RWPE1 (cell line): ENCODE measurements around the gene ADGRF4.
"Not testable (repeated sequence)": the region's sequence is repeated elsewhere in the genome, so short reads cannot be mapped to it uniquely, and the experiment has no call there.

Experiments
- CTCF ChIA-PET: fragments of 350-600 bp; sonication (Branson Sonifier 250); formaldehyde crosslinking; extraction: SDS; loops from one replicate; lab custom pipeline; 2021; lab: Yijun Ruan, JAX
- POLR2A ChIA-PET: fragments of 400-600 bp; formaldehyde crosslinking; extraction: SDS; loops from one replicate; lab custom pipeline; 2020; ENCODE audit warnings: antibody characterized with exemption; ENCODE audit not compliant: low non-redundant PET; lab: Yijun Ruan, JAX
- DNase-seq: peaks from one replicate; pipeline ENCODE4 v3.0.0; 2012; ENCODE audit warnings: low spot score
- H3K27ac ChIP-seq: fragments of 450-650 bp; 2 replicates; pipeline ENCODE4 v1.5.1; 2017
- CTCF ChIP-seq: fragments of 450-650 bp; conservative IDR thresholded peaks from 2 replicates; pipeline ENCODE4 v1.5.1; 2017; ENCODE audit warnings: low read depth, mild to moderate bottlenecking

Gene ADGRF4

GRCh38 chr6:47736083-47736700, 37.8 kb downstream of the ADGRF4 start:
- no peak for DNase-seq
- ChIA-PET CTCF (interaction anchor here (1.4 kb wide), 1 partner anchor 105 kb away, joined by 5 read pairs; no protein-coding TSS in a partner anchor), POLR2A (no interaction called here)
- no peak for TF ChIP-seq CTCF
- no peak overlapping the region for H3K27ac ChIP-seq

- CTCF ChIA-PET, result no interaction called here
Observed at GRCh38 chr6:47737406-47737805, 39.0 kb downstream of the ADGRF4 start.

GRCh38 chr6:47740714-47741113, 42.3 kb downstream of the ADGRF4 start:
- DNase-seq, result no peak
- no peak overlapping the region for H3K27ac ChIP-seq
- ChIA-PET POLR2A (no interaction called here), CTCF (no interaction called here)
- no peak for TF ChIP-seq CTCF

More at GRCh38 chr6:47737406-47737805, 39.0 kb downstream of the ADGRF4 start:
- POLR2A ChIA-PET, result no interaction called here
- no peak overlapping the region for H3K27ac ChIP-seq
- DNase-seq, result no peak
- TF ChIP-seq CTCF, result no peak

- no peak overlapping the region for H3K27ac ChIP-seq
- CTCF ChIA-PET, result interaction anchor here (0.5 to 0.7 kb wide), 2 partner anchors 107 to 1855 kb away, joined by 3 to 4 read pairs; no protein-coding TSS in a partner anchor
- TF ChIP-seq CTCF, result no peak
- peak; percentile 82 for DNase-seq
- POLR2A ChIA-PET, result no interaction called here
Observed at GRCh38 chr6:47741807-47742206, 43.4 kb downstream of the ADGRF4 start.

- no peak for TF ChIP-seq CTCF
- ChIA-PET POLR2A (no interaction called here), CTCF (interaction anchor here (0.8 kb wide), 1 partner anchor 296 kb away, joined by 3 read pairs; no protein-coding TSS in a partner anchor)
- no peak overlapping the region for H3K27ac ChIP-seq
- no peak for DNase-seq
Observed at GRCh38 chr6:47743744-47744143, 45.4 kb downstream of the ADGRF4 start.

- POLR2A ChIA-PET, CTCF ChIA-PET, H3K27ac ChIP-seq, DNase-seq: not testable (repeated sequence)
Observed at GRCh38 chr6:47745269-47745668, 46.9 kb downstream of the ADGRF4 start.

GRCh38 chr6:47749757-47750156, 51.4 kb downstream of the ADGRF4 start:
- ChIA-PET CTCF (no interaction called here), POLR2A (no interaction called here)
- TF ChIP-seq CTCF, result no peak

More at GRCh38 chr6:47749757-47750156, 51.4 kb downstream of the ADGRF4 start:
- DNase-seq, result no peak
- H3K27ac ChIP-seq, result no peak overlapping the region
